Activated T-cell treated with anti-CD3 and anti-CD28 coated beads for 4 hours (primary cell): ENCODE data around the gene RNU2-1.
"Not testable (repeated sequence)": the region's sequence is repeated elsewhere in the genome, so short reads cannot be mapped to it uniquely, and the experiment has no call there.

ENCODE experiments used
- DNase-seq: peaks from one replicate; pipeline ENCODE4 v3.0.0-alpha.2; 2020

The RNU2-1 gene

DNA sequence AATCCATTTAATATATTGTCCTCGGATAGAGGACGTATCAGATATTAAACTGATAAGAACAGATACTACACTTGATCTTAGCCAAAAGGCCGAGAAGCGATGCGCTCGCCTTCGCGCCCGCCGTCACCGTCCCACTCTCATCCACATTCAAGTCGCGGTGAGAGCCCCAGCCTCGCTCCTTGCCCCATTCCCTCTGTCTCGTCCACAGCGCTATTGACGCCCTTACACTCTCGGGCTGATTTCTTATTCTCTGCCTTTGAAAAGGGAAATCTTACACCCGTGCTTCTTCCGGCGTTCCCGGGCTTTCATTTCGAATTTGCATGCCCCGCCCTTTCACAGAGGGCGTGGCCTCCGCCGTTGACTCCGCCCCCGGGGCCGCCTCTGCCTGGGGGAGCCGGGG, at the start of gene RNU2-1:
RNU2-1 (minus strand) TSS at position 101 of the 400 bp plus-strand sequence.
- not testable (repeated sequence) for DNase-seq

GRCh38 chr17:43272914-43273313, 39.1 kb upstream of the RNU2-1 start:
- not testable (repeated sequence) for DNase-seq

GRCh38 chr17:43272483-43272882, 38.7 kb upstream of the RNU2-1 start:
- not testable (repeated sequence) for DNase-seq

DNA sequence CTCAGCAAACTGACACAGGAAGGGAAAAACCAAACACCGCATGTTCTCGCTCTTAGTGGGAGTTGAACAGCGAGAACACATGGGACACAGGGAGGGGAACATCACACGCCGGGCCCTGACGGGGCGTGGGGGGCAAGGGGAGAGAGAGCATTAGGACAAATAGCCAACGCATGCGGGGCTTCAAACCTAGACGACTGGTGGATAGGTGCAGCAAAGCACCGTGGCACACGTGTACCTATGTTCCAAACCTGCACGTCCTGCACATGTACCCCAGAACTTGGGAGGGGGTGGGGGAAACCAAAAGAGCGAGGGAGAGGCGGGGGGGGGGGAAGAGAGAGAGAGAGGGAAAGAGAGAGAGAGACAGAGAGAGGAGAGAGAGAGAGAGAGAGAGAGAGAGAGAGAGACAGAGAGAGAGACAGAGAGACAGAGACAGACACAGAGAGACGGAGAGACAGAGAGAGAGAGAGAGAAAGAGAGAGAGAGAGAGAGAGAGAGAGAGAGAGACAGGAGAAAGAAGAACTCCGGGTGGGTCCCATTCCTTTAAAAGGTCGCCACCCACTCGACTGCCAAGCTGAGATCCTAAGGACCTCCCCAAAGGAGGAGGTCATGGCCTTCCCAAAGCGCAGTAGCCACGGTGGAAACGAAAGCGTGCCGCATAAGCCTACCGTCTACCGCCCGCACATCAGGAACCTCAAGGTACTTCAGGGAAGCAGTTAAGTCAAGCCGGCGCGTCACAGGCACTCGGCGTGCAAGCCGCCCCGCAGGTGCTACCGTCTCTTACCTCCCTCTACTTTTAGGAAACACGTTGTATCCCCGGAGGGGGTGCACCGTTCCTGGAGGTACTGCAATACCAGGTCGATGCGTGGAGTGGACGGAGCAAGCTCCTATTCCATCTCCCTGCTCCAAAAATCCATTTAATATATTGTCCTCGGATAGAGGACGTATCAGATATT, 37.1 kb upstream of the RNU2-1 start:
- not testable (repeated sequence) for DNase-seq

DNA sequence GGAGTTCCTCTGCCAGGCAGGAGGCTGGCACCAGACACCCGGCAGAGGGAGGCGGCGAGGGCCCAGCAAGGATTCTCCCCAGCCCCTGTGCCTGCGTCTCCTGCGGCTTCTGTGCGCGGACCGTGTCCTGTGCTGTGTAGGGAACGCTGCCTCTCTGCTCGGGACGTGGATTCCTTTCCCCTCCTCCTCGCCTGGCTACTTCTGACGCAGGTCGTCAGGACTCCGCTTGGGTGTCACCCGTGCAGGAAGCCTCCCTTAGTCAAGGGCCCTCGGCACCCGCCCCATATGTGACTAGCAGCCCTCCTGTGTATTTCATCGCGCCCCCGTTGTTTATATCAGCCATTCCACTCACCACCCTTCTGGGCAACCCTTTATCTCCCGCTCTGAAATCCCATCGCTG, 12.7 kb upstream of the RNU2-1 start:
- not testable (repeated sequence) for DNase-seq

- not testable (repeated sequence) for DNase-seq
These were observed 7.0 kb upstream of the RNU2-1 start for GRCh38 chr17:43240596-43241352.

DNA sequence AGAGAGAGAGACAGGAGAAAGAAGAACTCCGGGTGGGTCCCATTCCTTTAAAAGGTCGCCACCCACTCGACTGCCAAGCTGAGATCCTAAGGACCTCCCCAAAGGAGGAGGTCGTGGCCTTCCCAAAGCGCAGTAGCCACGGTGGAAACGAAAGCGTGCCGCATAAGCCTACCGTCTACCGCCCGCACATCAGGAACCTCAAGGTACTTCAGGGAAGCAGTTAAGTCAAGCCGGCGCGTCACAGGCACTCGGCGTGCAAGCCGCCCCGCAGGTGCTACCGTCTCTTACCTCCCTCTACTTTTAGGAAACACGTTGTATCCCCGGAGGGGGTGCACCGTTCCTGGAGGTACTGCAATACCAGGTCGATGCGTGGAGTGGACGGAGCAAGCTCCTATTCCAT, 5.8 kb upstream of the RNU2-1 start:
- not testable (repeated sequence) for DNase-seq

DNA sequence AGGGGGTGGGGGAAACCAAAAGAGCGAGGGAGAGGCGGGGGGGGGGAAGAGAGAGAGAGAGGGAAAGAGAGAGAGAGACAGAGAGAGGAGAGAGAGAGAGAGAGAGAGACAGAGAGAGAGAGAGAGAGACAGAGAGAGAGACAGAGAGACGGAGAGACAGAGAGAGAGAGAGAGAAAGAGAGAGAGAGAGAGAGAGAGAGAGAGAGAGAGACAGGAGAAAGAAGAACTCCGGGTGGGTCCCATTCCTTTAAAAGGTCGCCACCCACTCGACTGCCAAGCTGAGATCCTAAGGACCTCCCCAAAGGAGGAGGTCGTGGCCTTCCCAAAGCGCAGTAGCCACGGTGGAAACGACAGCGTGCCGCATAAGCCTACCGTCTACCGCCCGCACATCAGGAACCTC, 514 bp downstream of the RNU2-1 start:
- not testable (repeated sequence) for DNase-seq

GRCh38 chr17:43232021-43232699, 1.6 kb downstream of the RNU2-1 start:
- not testable (repeated sequence) for DNase-seq

- DNase-seq, result not testable (repeated sequence)
These were observed 2.4 kb downstream of the RNU2-1 start for GRCh38 chr17:43231205-43232020.

DNA sequence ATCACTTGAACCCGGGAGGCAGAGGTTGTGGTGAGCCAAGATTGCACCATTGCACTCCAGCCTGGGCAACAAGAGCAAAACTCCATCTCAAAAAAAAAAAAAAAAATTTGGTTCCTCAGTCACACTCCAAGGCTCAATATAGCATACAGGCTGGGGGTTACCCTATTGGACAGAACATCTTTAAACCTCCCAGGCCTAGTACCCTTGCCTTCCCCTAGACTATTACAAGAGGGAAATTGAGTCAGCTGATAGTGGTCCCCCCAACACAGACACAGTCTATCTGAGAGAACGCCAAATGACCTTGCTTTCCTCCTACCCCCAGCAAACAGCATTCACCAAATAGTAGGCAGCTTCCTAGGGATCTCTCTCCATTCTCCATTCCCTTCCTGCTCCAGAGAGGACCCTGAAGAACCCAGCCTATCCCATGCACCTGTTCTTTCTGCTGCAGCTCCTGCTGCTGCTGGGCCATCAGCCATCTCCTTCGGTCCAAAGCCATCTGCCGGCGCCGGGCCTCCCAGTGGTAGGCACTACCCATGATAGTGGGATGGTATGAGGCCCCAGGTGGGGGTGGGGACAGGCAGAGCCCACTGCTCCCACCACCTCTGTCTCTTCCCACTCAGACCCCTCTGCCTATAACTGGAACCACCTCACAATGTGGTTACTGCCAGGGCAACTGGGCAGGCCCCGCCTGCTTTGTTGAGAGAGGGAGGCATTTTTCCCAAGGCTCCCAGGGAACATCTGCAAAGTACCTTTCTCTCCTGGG, 5.6 kb downstream of the RNU2-1 start, which contains the start of gene CCDC200:
CCDC200 (minus strand) TSS at position 604 of the 763 bp plus-strand sequence; CDS start at position 535, 69 bp downstream.
- not testable (repeated sequence) for DNase-seq

DNA sequence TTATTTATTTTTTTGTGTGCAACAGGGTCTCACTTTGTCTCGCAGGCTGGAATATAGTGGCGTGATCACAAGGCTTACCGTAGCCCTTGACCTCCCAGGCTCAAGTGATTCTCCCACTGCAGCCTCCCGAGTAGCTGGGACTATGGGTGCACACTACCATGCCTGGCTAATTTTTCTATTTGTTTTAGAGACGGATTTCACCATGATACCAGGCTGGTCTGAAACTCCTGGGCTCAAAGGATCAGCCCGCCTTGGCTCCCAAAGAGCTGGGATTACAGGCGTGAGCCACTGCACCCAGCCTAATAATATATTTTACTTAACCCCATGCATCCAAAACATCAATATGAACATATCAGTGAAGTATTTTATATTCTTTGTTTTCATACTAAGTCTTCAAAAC, 7.4 kb downstream of the RNU2-1 start:
- DNase-seq, result no peak

GRCh38 chr17:43224146-43224705, 9.6 kb downstream of the RNU2-1 start:
- no peak for DNase-seq

DNA sequence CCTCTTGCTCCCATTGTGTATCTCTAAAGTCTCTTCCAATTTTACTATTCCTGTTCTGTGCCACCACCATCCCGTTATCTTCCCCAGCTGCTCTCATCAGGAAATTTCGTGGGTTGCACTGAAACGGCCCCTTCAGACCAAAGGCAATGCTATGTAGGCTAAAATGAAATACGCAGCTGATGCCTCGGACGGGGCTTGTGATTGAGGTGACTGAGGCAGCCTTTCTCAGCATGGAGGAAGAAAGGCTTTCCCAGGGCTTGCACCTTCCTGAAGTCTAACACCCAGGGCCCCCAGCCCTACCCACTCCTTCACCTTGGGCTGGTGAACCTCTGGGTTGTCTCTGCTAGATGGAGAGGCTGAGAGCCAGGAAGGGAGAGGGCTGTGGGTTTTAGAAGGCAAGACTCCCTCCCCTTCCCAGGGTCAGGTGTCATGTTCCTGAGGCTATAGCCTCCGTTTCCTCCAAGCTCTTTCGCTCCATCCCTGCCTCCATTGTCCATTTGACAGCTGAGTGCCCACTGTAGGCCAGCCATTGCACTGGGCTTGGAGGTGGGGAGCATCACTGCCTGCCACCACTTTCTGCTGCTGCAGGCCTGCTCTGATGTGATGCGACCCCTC, 13.2 kb downstream of the RNU2-1 start:
- DNase-seq, result no peak

- no peak for DNase-seq
These were observed 13.9 kb downstream of the RNU2-1 start for GRCh38 chr17:43219746-43220380.

GRCh38 chr17:43219001-43219400, 14.8 kb downstream of the RNU2-1 start:
- no peak for DNase-seq

DNA sequence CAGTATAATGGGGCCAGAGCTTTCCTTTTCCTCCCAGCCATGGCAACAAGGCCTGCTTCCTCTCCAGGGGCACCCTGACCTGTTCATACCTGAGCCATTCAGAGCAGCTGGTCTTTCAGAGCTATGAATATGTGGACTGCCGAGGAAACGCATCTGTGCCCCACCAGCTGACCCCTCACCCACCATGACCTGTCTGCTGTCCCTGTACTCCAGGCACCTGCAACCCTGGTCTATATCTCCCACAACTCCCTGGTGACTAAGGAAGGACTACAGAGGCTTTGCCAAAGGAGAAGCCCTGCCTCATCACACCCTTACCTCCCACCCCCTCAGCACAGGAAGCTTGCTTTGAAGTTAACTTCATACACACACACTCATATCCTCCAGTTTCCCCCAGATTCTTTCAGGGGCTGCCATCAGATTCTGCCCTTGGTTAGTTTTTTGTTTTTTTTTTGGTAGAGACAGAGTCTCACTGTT, 16.1 kb downstream of the RNU2-1 start:
- peak; percentile 18 for DNase-seq

- no peak for DNase-seq
These were observed 16.8 kb downstream of the RNU2-1 start for GRCh38 chr17:43216762-43217613.

DNA sequence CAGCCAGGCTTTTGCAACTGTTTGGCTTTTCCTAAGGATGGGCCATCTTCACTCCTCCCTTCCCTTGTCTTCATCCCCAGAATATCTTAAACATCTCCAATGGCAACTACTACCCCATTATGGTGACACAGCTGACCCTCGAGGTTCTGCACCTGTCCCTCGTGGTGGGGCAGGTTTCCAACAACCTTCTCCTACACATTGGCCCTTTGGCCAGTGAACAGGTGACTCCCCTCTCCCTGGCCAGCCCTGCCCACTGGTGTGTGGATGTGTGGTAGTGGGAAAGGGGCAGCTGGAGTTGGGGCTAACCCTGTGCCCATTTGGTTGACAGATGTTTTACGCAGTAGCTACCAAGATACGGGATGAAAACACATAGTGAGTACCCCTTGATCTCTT, 17.4 kb downstream of the RNU2-1 start:
- no peak for DNase-seq
